Hematopoietic multipotent progenitor cell treated with erythropoietin and hydrocortisone succinate and interleukin-3 and kit ligand, for 17 days (in vitro differentiated cells): ENCODE data around the gene SLAMF6.
"Not testable (repeated sequence)": the region's sequence is repeated elsewhere in the genome, so short reads cannot be mapped to it uniquely, and the experiment has no call there.

Source experiments
- DNase-seq: peaks from one replicate; pipeline ENCODE4 v3.0.0-alpha.2; 2015; ENCODE audit warnings: low spot score

Gene SLAMF6

DNA sequence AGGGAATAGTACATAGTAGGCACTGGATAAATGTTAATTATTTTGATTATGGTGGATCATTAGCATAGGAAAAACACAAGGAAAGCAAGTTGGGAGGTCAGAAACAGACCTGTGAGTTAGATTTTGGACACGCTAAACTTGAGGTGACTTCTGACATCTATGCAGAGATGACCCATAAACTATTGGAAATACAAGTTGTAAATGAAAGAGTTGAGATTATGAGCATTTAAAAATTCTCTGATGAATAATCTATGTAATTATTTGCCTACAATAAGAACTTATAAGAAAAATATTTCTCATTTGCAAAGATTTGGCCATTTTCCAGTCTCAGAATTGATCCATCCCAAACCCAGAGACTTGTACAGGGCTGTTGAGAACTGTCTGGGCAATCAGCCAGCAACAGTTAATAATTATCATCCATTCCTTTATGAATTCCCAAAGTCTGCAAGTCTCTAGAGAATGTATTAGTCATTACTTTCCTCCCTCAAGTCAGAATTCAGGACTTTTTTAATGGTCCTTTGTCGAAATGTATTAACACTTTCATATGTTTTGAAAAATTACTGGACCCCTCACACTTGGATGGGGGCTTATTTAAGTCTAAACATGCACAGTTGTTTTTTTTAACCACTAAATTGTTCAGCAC is 19.4 kb upstream of the SLAMF6 start:
- peak; percentile 36 for DNase-seq

DNA sequence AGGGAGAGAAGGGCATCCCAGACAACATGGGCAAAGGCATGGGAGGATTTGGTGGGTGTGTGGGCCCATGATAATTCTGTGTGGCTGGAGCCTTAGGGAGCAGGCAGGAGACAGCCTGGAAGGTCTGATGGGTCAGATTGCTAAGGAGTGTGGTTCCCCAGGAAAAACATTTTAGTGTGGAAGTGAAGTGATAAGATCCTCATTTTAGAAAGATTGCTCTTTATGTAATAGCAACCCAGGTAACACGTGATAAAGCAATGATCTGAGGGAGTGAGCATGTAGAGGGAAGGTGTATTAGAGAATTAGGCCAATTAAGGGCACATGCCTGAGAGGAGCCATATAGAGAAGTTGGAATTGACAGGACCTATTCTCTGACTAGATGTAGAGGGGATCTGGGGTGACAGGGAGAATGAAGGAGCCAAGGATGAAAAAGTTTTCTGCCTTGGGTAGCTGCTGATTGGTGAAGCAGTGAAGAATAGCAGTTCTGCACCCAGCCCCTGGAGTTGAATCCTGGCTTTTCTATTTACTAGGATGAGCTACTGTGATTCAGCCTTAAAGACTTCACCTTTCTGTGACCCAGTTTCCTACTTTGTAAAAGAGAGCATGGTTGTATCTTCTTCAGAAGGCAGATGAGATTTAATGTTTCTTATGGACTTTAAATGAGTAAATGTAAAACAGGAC is 18.7 kb upstream of the SLAMF6 start:
- peak; percentile 42 for DNase-seq

DNA sequence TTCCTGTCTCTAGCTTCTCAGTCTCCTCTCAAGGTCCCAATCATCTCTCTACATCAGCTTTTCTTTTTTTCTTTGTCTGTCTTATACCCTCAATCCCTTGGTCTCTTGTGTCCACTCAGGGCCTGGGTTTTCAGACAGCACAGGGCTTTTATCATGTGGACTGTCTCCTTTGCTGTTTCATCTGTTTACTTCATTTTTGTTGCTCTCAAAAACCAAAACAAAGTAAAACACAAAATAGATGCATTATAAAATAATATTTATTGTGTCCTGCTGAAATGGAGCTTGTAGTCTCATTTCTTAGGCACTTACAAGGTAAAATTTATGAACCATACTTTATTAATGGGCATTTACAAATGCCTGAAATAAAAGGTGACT is 17.8 kb upstream of the SLAMF6 start:
- DNase-seq, result no peak

DNA sequence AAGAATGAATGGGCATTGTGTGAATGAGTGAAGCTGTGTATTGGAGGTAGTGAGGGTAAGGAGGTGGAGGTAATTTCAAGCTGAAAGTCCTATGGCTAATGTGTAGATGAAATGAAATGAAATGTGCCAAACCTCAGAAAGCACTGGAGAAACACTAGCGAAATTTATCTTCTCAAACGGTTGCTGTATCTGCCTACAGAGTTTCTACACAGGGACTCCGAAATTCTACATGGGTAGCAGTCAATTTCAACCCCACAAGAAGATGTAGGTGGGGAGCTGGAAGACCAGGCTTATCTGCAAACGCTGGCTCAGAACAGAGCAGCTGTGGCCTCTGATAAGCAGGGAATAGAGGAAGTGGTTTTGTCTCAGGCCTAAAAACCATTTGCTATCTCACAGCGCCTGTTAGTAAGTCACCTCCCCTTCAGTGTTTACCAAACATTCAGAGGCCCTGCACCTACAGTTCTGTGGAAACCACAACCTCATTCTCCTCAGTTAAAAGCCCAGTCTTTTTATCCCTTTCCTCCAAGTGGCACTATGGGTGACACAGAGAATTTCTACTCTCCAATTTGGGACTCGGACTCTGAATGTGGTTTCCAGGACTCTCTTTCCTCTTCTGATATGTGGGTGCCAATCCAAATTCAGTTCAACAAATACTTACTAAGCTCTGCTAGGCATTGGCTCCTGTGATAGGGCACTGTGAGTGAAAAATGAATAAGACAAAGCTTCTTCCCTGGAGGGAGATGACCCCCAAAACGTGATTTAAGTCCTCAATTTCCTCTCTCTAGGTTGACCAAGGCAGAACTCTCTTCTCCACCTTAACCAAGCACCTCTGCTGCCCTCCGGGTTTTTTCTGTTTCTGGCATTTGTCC is 17.2 kb upstream of the SLAMF6 start:
- DNase-seq, result peak; percentile 88

DNA sequence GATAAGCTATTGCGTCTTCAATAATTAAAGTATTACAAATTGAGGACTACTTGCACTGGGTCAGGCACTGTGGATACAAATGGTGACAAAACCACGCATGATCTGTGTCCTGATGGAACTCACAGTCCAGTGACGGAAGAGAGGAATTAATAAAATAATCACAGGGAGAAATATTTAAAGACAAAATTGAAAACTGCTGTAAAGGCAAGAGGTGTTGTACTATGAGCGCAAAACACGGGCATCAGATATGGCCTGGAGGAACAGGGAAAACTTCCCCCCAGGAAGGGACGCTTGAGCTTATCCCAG is 16.6 kb upstream of the SLAMF6 start:
- no peak for DNase-seq

DNA sequence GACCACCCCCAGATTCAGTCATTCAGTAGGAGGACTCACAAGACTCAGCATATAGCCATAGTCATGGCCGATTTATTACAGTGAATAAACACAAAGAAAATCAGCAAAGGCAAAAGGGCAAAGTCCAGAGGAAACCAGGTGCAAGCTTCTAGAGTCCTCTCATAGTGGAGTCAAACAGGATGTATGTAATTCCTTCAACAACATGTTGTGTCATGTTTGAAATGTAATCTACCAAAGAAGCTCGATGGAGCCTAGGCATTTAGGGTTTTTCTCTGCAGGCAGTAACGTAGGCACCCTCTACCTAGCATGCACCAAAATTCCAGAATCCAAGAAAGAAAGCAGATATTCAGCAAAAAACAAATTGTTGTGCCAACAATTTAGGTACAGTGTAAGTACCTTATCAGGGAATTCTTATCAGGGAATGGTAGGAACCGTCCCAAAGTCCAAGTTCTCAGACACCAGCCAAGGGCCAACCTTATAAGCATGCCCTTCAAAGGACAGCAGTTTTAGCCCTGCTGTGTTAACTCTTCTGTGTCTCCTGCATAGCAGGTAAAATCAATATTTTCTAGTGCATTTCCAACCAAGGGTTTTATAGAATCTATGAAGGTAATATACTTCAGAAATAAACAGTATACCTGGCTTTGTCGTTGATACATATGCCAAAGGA is 16.1 kb upstream of the SLAMF6 start:
- peak; percentile 41 for DNase-seq

DNA sequence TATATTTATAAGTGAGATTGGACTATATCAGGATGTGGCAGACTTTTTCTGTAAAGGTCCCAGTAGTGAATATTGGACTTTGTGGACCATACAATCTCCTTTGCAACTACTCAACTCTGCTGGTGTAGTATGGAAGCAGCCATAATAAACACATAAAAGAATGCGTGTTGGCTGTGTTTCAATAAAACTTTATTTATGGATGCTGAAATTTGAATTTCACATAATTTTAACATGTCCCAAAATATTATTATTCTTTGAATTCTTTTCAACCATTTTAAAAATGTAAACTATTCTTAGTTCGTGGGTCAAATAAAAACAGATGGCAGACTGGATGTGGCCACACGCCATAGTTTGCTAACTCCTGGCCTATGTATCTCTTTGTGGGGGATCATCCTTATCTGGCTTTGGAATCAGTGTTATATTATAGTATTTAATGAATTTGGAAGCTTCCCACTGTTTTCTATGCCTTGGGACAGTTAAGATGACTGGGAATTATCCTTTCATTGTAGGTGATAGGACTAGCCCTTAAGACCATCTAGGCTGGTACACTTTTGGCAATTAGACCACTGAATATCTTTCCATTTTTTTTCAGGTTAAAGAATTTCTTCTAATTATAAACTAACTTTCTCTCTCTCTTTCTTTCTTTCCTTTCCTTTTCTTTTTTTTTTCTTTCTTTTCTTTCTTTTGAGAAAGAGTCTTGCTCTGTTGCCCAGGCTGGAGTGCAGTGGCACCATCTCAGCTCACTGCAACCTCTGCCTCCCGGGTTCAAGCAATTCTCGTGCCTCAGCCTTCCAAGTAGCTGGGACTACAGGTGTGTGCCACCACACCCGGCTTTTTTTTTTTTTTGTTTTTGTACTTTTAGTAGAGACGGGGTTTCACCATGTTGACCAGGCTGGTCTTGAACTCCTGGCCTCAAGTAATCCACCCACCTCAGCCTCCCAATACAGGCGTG is 14.9 kb upstream of the SLAMF6 start:
- DNase-seq, result no peak

DNA sequence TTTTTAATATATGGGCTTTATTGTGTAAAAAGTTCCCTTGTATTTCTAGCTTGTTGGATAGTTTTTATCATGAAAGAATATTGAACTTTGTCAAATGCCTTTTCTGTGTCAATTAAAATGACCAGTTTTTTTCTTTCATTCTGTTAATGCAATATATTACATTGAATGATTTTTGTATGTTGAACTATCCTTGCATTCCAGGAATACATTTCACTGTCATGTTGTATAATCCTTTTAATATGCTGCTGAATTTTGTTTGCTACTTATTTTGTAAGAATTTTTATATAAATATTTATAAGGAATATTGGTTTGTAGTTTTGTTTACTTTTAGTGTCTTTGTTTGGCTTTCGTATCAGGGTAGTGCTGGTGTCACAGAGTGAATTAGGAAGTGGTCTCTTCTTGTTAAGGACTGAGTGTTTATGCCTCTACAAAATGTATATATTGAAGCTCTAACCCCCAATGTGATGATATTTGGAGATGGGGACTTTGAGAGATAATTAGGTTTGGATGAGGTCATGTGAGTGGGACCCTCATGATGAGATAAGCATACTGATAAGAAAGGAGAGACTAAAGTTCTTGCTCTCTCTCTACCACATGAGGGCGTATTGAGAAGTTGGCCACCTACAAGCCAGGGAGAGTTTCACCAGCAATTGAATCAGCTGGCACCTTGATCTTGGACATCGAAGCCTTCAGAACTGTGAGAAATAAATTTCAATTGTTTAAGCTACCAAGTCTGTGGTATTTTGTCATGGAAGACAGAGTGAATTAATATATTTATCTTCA is 12.0 kb upstream of the SLAMF6 start:
- DNase-seq, result no peak

DNA sequence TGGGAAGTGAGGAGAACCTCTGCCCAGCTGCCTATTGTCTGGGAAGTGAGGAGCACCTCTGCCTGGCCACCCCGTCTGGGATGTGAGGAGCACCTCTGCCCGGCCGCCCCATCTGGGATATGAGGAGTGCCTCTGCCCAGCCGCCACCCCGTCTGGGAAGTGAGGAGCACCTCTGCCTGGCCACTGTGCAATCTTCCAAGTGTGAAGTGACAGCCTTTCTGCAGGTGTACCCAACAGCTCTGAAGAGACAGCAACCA is 9.4 kb upstream of the SLAMF6 start:
- not testable (repeated sequence) for DNase-seq

DNA sequence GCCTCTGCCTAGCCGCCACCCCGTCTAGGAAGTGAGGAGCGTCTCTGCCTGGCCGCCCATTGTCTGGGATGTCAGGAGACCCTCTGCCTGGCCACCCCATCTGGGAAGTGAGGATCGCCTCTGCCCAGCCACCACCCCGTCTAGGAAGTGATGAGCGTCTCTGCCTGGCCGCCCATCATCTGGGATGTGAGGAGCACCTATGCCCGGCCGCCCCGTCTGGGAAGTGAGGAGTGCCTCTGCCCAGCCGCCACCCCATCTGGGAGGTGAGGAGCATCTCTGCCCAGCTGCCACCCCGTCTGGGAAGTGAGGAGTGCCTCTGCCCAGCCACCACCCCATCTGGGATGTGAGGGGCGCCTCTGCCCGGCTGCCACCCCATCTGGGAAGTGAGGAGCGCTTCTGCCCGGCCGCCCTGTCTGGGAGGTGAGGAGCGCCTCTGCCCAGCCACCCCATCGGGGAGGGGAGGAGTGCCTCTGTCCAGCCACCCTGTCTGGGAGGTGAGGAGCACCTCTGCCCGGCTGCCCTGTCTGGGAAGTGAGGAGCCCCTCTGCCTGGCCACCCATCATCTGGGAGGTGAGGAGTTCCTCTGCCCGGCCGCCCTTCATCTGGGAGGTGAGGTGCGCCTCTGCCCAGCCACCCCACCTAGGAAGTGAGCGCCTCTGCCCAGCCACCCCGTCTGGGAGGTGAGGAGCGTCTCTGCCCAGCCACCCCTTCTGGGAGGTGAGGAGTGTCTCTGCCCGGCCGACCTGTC is 8.9 kb upstream of the SLAMF6 start:
- DNase-seq, result not testable (repeated sequence)

DNA sequence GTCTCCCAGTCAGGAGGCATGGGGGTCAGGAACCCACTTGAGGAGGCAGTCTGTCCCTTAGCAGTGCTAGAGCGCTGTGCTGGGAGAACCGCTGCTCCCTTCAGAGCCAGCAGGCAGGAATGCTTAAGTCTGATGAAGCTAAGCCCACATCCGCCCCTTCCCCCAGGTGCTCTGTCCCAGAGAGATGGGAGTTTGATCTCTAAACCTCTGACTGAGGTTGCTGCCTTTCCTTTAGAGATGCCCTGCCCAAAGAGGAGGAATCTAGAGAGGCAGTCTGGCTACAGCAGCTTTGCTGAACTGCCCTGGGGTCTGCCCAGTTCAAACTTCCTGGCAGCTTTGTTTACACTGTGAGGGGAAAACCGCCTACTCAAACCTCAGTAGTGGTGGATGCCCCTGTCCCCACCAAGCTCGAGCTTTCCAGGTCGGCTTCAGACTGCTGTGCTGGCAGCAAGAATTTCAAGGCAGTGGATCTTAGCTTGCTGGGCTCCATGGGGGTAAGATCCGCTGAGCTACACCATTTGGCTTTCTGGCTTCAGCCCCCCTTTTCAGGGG is 6.4 kb upstream of the SLAMF6 start:
- DNase-seq, result not testable (repeated sequence)

DNA sequence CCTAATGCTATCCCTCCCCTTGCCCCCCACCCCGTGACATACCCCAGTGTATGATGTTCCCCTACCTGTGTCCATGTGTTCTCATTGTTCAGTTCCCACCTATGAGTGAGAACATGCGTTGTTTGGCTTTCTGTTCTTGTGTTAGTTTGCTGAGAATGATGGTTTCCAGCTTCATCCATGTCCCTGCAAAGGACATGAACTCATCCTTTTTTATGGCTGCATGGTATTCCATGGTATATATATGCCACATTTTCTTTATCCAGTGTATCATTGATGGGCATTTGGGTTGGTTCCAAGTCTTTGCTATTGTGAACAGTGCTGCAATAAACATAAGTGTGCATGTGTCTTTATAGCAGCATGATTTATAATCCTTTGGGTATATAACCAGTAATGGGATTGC is 734 bp upstream of the SLAMF6 start:
- not testable (repeated sequence) for DNase-seq

DNA sequence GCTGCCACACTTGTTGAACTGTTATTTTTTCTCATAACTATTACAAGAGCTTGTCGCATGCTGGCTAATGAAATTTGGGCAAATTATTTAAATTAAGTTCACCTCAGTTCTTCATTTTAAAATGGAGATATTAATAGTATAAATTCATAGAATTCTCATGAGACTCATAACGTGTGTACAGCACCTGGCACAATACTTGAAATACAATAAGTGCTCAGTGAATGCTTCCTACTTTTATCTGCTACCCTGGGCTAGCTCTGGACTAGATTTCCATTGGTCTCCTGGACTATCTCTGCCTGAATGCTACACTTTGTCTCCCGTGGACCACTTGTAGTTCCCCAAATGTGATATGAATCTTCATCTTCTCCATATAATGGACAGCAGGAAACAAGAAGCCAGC is 919 bp downstream of the SLAMF6 start:
- no peak for DNase-seq

DNA sequence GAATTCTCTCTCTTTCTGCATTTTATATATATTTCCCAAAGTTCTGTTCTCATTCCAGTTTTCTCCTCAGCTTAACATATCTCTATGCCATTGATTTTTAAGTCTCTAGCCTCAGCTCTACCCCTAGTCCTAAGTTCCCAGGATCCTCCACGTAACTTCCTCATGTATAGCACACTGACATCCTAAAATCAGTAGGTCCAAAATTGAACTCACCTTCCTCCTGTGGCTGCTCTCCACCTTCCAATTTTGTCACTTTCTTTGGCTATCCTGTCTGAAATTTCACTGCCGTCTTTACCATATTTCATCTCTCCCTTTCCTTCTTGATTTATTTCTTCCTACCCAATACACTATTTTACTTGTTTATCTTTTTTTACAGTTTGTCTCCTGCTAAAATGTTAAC is 1.5 kb downstream of the SLAMF6 start:
- DNase-seq, result no peak

DNA sequence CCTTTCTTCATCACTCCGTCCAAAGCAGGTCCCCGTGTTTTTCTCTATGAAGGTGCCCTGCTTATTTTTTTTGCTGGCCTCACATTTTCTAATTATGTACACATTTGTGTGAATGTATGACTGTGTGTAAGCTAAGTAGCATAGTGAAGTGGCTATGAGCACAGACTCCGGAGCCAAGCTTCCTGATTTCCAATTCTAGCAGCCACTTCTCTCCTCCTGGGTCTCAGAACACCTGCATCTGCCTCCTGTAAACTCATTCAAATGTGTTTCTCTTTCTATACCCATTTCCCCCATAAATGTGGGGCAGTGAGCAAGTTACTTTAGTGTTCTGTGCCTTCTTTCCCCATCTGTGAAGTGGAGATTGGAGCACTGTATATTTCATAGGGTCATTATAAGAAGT is 2.1 kb downstream of the SLAMF6 start:
- DNase-seq, result no peak

DNA sequence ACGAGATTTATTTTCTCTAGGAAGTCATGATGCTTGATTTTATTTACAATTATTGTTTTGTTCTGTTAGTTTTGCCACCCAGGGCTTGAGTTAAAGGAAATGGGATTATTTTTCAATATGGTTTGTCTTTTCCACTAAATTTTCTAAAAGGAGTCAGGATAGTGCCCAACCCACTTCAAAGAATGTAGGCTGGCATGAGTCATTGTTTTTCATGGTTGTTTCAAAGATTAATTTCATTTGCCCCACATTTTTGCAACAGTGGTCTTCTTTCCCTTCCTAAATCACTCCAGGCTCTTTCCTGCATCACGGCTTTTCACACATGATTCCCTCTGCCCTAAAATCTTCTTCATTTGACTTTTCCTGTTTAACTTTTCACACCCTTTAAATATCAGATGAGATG is 2.5 kb downstream of the SLAMF6 start:
- no peak for DNase-seq

DNA sequence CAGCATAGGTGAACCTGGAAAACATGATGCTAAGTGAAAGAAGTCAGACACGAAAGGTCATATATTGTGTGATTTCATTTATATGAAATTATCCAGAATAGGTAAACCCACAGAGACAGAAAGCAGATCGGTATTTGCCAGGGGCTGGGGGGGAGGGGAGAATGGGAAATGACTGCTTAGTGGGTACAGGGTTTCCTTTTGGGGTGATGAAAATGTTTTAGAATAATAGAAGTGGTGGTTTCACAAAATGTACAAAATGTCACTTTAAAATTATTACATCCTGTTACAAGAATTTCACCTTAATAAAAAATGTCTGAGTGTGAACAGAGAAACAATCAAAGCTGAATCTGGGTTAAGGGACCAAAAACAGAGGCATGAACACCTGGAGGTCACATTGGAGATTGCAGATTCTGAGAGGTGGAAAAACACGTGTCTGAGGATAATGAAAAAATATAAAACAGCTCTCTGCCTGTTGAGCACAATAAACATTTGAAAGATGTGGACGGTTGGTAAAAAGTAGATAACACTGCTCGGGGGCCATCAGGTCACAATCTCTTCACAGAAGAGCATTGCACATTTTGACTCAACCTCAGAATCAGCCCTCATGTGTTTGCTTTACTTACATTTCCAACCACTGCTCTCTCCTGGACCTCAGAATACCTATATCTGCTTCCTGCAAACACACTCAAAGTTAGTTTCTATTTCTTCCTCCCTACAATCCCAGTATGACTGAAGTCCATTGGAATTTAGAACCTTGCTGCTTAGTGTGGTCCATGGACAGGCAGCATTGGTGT is 3.2 kb downstream of the SLAMF6 start:
- no peak for DNase-seq

DNA sequence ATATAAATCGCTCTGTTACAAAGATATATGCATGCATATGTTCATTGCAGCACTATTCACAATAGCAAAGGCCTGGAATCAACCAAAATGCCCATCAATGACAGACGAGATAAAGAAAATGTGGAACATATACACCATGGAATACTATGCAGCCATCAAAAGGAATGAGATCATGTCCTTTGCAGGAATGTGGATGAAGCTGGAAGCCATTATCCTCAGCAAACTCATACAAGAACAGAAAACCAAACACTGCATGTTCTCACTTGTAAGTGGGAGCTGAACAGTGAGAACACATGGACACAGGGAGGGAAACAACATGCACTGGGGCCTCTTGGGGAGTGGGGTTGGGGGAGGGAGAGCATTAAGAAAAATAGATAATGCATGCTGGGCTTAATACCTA is 5.5 kb downstream of the SLAMF6 start:
- not testable (repeated sequence) for DNase-seq

DNA sequence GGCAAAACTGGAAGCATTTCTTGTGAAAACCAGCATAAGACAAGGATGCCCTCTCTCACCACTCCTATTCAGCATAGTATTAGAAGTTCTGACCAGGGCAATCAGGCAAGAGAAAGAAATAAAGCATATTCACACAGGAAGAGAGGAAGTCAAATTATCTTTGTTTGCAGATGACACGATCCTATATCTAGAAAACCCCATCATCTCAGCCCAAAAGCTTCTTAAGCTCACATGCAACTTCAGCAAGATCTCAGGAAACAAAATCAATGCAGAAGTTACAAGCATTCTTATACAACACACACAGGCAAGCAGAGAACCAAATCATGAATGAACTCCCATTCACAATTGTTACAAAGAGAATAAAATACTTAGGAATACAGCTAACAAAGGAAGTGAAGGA is 7.1 kb downstream of the SLAMF6 start:
- not testable (repeated sequence) for DNase-seq
